A549 (cell line): ENCODE results near the gene EP400.

Experiments
- BHLHE40 ChIP-seq: IDR thresholded peaks from 2 replicates; pipeline ENCODE4 v1.6.1; 2012; ENCODE audit warnings: low read depth, low read length, inconsistent platforms
- CEBPB ChIP-seq, 2 experiments: fragments of >200 bp in 1 of 2; sonication (Bioruptor Twin) in 1 of 2; formaldehyde crosslinking in 1 of 2; IDR thresholded peaks; 2 replicates each; pipeline ENCODE4 v1.6.1; 2012 to 2016
- ESRRA ChIP-seq: fragments of 150-350 bp; IDR thresholded peaks from 2 replicates; pipeline ENCODE4 v1.6.1; 2014; ENCODE audit warnings: mild to moderate bottlenecking, low read length, borderline replicate concordance
- MAZ ChIP-seq: fragments of 150-350 bp; IDR thresholded peaks from 2 replicates; pipeline ENCODE4 v1.6.1; 2014; ENCODE audit warnings: antibody characterized with exemption, low read depth, low read length, borderline replicate concordance
- MYC ChIP-seq: IDR thresholded peaks from 2 replicates; pipeline ENCODE4 v1.6.1; 2012; ENCODE audit warnings: mild to moderate bottlenecking, inconsistent platforms, low read length, improper control_type of control experiment, borderline replicate concordance
- NR3C1 ChIP-seq: fragments of >200 bp; sonication (Bioruptor Twin); formaldehyde crosslinking; IDR thresholded peaks from 3 replicates; pipeline ENCODE4 v1.6.1; 2017
- PHF8 ChIP-seq: fragments of 200-600 bp; sonication (generic); IDR thresholded peaks from 2 replicates; pipeline ENCODE4 v1.6.1; 2016; ENCODE audit warnings: low read depth, mild to moderate bottlenecking, antibody characterized with exemption, moderate library complexity, borderline replicate concordance
- POLR2A ChIP-seq: IDR thresholded peaks from 2 replicates; pipeline ENCODE4 v1.6.1; 2012; ENCODE audit warnings: mild to moderate bottlenecking, low read length
- RCOR1 ChIP-seq: fragments of 150-350 bp; IDR thresholded peaks from 2 replicates; pipeline ENCODE4 v1.6.1; 2014; ENCODE audit warnings: antibody characterized with exemption, low read length, low read depth
- TF ChIP-seq, protein P1 (sequence below): fragments of >200 bp; sonication (Bioruptor Twin); formaldehyde crosslinking; IDR thresholded peaks from 2 replicates; pipeline ENCODE4 v1.6.1; 2016
- TF ChIP-seq, protein P2 (sequence below): fragments of >200 bp; sonication (Bioruptor Twin); formaldehyde crosslinking; IDR thresholded peaks from 3 replicates; pipeline ENCODE4 v1.5.1; 2016
- TF ChIP-seq, protein P3 (sequence below): fragments of 200-600 bp; sonication (generic); IDR thresholded peaks from 2 replicates; pipeline ENCODE4 v1.6.1; 2016; ENCODE audit warnings: antibody characterized with exemption, mild to moderate bottlenecking, moderate library complexity

DNA sequence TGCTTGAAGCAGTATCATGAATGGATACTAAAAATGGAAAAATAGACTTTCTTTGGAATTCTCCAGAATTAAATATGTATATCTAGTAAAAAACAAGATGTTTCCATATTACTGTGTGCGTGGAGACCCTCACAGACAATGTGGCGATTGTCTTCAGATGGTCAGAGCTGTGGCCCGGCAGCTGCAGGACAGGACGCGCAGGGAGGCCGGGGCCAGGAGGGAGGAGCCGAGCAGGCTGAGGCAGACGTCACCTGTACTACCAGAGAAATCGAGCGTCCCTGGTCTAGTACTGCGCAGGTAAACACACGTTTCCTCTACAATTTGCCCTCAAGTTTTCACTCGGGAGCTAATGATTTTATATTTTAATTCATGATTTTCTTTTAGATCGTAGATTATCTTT, 171.5 kb downstream of the EP400 start:
- TF ChIP-seq RCOR1 (no peak), POLR2A (no peak), MAZ (no peak), PHF8 (no peak), ESRRA (no peak), NR3C1 (no peak), BHLHE40 (no peak), MYC (no peak), CEBPB (IDR thresholded peaks at IDR 0.05) (no peak)
- TF ChIP-seq, protein P1, sequence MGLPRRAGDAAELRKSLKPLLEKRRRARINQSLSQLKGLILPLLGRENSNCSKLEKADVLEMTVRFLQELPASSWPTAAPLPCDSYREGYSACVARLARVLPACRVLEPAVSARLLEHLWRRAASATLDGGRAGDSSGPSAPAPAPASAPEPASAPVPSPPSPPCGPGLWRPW: no peak
- TF ChIP-seq, protein P2, sequence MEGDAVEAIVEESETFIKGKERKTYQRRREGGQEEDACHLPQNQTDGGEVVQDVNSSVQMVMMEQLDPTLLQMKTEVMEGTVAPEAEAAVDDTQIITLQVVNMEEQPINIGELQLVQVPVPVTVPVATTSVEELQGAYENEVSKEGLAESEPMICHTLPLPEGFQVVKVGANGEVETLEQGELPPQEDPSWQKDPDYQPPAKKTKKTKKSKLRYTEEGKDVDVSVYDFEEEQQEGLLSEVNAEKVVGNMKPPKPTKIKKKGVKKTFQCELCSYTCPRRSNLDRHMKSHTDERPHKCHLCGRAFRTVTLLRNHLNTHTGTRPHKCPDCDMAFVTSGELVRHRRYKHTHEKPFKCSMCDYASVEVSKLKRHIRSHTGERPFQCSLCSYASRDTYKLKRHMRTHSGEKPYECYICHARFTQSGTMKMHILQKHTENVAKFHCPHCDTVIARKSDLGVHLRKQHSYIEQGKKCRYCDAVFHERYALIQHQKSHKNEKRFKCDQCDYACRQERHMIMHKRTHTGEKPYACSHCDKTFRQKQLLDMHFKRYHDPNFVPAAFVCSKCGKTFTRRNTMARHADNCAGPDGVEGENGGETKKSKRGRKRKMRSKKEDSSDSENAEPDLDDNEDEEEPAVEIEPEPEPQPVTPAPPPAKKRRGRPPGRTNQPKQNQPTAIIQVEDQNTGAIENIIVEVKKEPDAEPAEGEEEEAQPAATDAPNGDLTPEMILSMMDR: no peak
- TF ChIP-seq, protein P3, sequence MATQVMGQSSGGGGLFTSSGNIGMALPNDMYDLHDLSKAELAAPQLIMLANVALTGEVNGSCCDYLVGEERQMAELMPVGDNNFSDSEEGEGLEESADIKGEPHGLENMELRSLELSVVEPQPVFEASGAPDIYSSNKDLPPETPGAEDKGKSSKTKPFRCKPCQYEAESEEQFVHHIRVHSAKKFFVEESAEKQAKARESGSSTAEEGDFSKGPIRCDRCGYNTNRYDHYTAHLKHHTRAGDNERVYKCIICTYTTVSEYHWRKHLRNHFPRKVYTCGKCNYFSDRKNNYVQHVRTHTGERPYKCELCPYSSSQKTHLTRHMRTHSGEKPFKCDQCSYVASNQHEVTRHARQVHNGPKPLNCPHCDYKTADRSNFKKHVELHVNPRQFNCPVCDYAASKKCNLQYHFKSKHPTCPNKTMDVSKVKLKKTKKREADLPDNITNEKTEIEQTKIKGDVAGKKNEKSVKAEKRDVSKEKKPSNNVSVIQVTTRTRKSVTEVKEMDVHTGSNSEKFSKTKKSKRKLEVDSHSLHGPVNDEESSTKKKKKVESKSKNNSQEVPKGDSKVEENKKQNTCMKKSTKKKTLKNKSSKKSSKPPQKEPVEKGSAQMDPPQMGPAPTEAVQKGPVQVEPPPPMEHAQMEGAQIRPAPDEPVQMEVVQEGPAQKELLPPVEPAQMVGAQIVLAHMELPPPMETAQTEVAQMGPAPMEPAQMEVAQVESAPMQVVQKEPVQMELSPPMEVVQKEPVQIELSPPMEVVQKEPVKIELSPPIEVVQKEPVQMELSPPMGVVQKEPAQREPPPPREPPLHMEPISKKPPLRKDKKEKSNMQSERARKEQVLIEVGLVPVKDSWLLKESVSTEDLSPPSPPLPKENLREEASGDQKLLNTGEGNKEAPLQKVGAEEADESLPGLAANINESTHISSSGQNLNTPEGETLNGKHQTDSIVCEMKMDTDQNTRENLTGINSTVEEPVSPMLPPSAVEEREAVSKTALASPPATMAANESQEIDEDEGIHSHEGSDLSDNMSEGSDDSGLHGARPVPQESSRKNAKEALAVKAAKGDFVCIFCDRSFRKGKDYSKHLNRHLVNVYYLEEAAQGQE: no peak
